Panc1 (cell line): ENCODE data around the gene MCCC1. TPM values are rescaled to one million over a fixed set of nuclear protein-coding genes. Genes with fewer than 3 reads are reported as not detected.

Experiments
- ATAC-seq: fragments of 200-7000 bp; cut with Tn5 transposase; 2 replicates; pipeline ENCODE4 v1.9.1; 2020; ENCODE audit warnings: mild to moderate bottlenecking, moderate library complexity
- BruUV-seq: library from RNA; stranded (reverse); fragments of 400-500 nt; replicated peaks from 2 replicates; lab custom pipeline; 2021; lab: Mats Ljungman, UMichigan
- CTCF ChIA-PET: fragments of 300-600 bp; sonication (Branson Sonifier 250); formaldehyde crosslinking; loops from one replicate; lab custom pipeline; 2022; ENCODE audit warnings: antibody characterized with exemption; lab: Charles Lee
- POLR2A ChIA-PET: fragments of 300-600 bp; sonication (Branson Sonifier 250); formaldehyde crosslinking; loops from one replicate; lab custom pipeline; 2022; ENCODE audit warnings: antibody characterized with exemption; lab: Charles Lee
- DNase-seq: peaks from one replicate; pipeline ENCODE4 v3.0.0-alpha.2; 2010; ENCODE audit warnings: low read depth, low spot score
- H3K27ac ChIP-seq: 2 replicates; pipeline ENCODE4 v1.5.1; 2011; ENCODE audit warnings: mild to moderate bottlenecking, low read length, inconsistent platforms
- H3K27me3 ChIP-seq: fragments of 200-500 bp; sonication (Bioruptor generic); 2 replicates; pipeline ENCODE4 v1.6.0; 2014; ENCODE audit warnings: low read length, inconsistent platforms; ENCODE audit not compliant: control insufficient read depth, insufficient read depth
- H3K36me3 ChIP-seq: fragments of 200-500 bp; sonication (Bioruptor generic); 2 replicates; pipeline ENCODE4 v1.5.1; 2014; ENCODE audit warnings: inconsistent platforms, mild to moderate bottlenecking, low read length, moderate library complexity; ENCODE audit not compliant: control insufficient read depth, insufficient read depth
- H3K4me1 ChIP-seq: 2 replicates; pipeline ENCODE4 v1.5.1; 2011; ENCODE audit warnings: inconsistent platforms, mild to moderate bottlenecking, low read length, moderate library complexity; ENCODE audit not compliant: control insufficient read depth, insufficient read depth
- H3K4me3 ChIP-seq, 2 experiments: 2 replicates each; pipeline ENCODE4 v1.5.1; 2011 to 2012; ENCODE audit warnings: low read depth in 2 of 2, low read length in 2 of 2, mild to moderate bottlenecking in 2 of 2, inconsistent platforms in 1 of 2, moderate library complexity in 1 of 2
- H3K9me3 ChIP-seq: fragments of 200-500 bp; sonication (Bioruptor generic); 2 replicates; pipeline ENCODE4 v1.5.1; 2014; ENCODE audit warnings: low read depth, mild to moderate bottlenecking, inconsistent platforms, low read length, moderate library complexity; ENCODE audit not compliant: control insufficient read depth, insufficient read depth
- POLR2AphosphoS5 ChIP-seq: IDR thresholded peaks from 2 replicates; pipeline ENCODE4 v1.6.1; 2012; ENCODE audit warnings: mild to moderate bottlenecking, low read depth, low read length, moderate library complexity
- SIN3A ChIP-seq: IDR thresholded peaks from 2 replicates; pipeline ENCODE4 v1.6.1; 2012; ENCODE audit warnings: low read depth, mild to moderate bottlenecking, low read length, moderate library complexity, borderline replicate concordance; ENCODE audit not compliant: insufficient read depth
- TCF7L2 ChIP-seq: IDR thresholded peaks from 2 replicates; pipeline ENCODE4 v1.6.1; 2011; ENCODE audit warnings: mild to moderate bottlenecking, low read depth, low read length, inconsistent platforms
- in situ Hi-C: cut with HindIII; loops from 2 replicates; pipeline ENCODE4 v1.10.0; 2016; ENCODE audit warnings: low sequenced_read_pairs, low pct_unique_long_range_greater_than_20kb
- intact Hi-C: fragments of 100-400 bp; cut with micrococcal nuclease; formaldehyde crosslinking; loops from one replicate; pipeline ENCODE4 v1.10.0; 2022; ENCODE audit not compliant: unreplicated experiment
- total RNA-seq: library from RNA; stranded (reverse); gene quantifications from one replicate; pipeline ENCODE4 v1.2.1, GENCODE V29; 2021; ENCODE audit not compliant: unreplicated experiment
- TF ChIP-seq, protein P1 (sequence below): fragments of 450-650 bp; IDR thresholded peaks from 2 replicates; pipeline ENCODE4 v1.5.1; 2017; ENCODE audit warnings: mild to moderate bottlenecking
- TF ChIP-seq, protein P2 (sequence below), 2 experiments: IDR thresholded peaks; 2 replicates each; pipeline ENCODE4 v1.6.1; 2011 to 2012; ENCODE audit warnings: low read depth in 2 of 2, control low read depth in 1 of 2, low read length in 1 of 2, mild to moderate bottlenecking in 1 of 2, moderate library complexity in 1 of 2; ENCODE audit not compliant: insufficient read depth in 1 of 2

The MCCC1 gene
- total RNA-seq, 1 experiment from 2014 or later: 24.2 TPM

DNA sequence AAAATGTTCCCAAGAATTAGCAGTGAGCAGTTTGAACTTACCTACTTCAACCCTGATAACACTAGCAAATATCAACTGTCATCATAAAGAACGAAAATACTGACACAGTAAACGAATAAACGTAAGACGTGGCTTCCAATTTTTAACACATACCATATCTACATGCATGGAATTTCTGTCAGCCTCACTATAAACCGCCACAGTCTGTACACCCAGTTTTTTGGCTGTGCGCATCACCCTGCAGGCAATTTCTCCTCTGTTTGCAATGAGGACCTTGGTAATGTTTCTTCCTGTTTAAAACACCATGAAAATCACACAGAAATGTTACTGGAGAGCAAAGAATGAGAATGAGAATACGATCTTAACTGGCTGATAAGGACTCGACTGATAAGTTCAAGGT is 7.0 kb downstream of the MCCC1 start:
- no peak for DNase-seq
- no peak for TF ChIP-seq POLR2AphosphoS5
- TF ChIP-seq, protein P1, sequence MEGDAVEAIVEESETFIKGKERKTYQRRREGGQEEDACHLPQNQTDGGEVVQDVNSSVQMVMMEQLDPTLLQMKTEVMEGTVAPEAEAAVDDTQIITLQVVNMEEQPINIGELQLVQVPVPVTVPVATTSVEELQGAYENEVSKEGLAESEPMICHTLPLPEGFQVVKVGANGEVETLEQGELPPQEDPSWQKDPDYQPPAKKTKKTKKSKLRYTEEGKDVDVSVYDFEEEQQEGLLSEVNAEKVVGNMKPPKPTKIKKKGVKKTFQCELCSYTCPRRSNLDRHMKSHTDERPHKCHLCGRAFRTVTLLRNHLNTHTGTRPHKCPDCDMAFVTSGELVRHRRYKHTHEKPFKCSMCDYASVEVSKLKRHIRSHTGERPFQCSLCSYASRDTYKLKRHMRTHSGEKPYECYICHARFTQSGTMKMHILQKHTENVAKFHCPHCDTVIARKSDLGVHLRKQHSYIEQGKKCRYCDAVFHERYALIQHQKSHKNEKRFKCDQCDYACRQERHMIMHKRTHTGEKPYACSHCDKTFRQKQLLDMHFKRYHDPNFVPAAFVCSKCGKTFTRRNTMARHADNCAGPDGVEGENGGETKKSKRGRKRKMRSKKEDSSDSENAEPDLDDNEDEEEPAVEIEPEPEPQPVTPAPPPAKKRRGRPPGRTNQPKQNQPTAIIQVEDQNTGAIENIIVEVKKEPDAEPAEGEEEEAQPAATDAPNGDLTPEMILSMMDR: no peak
- TF ChIP-seq SIN3A: no peak
- TF ChIP-seq, protein P2, sequence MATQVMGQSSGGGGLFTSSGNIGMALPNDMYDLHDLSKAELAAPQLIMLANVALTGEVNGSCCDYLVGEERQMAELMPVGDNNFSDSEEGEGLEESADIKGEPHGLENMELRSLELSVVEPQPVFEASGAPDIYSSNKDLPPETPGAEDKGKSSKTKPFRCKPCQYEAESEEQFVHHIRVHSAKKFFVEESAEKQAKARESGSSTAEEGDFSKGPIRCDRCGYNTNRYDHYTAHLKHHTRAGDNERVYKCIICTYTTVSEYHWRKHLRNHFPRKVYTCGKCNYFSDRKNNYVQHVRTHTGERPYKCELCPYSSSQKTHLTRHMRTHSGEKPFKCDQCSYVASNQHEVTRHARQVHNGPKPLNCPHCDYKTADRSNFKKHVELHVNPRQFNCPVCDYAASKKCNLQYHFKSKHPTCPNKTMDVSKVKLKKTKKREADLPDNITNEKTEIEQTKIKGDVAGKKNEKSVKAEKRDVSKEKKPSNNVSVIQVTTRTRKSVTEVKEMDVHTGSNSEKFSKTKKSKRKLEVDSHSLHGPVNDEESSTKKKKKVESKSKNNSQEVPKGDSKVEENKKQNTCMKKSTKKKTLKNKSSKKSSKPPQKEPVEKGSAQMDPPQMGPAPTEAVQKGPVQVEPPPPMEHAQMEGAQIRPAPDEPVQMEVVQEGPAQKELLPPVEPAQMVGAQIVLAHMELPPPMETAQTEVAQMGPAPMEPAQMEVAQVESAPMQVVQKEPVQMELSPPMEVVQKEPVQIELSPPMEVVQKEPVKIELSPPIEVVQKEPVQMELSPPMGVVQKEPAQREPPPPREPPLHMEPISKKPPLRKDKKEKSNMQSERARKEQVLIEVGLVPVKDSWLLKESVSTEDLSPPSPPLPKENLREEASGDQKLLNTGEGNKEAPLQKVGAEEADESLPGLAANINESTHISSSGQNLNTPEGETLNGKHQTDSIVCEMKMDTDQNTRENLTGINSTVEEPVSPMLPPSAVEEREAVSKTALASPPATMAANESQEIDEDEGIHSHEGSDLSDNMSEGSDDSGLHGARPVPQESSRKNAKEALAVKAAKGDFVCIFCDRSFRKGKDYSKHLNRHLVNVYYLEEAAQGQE (IDR thresholded peaks at IDR 0.05; ENCODE audit: insufficient read depth in 1 of 2, low read depth in 2 of 2, low read length in 1 of 2): no peak
- TF ChIP-seq TCF7L2: no peak
- H3K36me3 ChIP-seq: no peaks in the 10 kb centered on the region
- in situ Hi-C loops (no loop called here), intact Hi-C loops (no loop called here)
- H3K9me3 ChIP-seq: no peaks in the 10 kb centered on the region
- POLR2A ChIA-PET: no interaction called here
- H3K4me1 ChIP-seq: no peaks in the 10 kb centered on the region
- no peak overlapping the region for H3K27ac ChIP-seq
- ATAC-seq: no peak
- no peaks in the 10 kb centered on the region for H3K27me3 ChIP-seq
- no TSS peak for BruUV-seq
- H3K4me3 ChIP-seq: no peak overlapping the region
- CTCF ChIA-PET: no interaction called here

DNA sequence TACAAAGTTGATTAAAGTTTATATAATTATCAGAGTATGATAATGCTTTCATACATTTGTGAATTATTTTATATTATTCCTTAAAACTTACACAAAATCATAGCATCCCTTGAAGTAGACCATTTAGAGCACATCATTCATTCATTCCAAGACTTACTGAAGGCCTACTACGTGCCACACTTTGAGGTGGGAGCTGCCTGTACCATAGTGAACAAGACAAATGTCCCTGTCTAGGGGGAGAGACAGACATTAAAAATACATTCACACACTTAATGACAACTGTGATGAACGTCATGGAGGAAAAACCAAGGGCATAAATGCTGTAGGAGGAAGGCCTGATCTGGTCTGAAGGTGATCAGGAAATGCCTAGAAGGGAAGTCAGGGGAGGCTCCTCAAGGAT is 12.1 kb downstream of the MCCC1 start:
- ChIA-PET CTCF (no interaction called here), POLR2A (no interaction called here)
- intact Hi-C loops: no loop called here
- TF ChIP-seq, protein P1: no peak
- TF ChIP-seq SIN3A (no peak), TCF7L2 (no peak), POLR2AphosphoS5 (no peak)
- TF ChIP-seq, protein P2 (IDR thresholded peaks at IDR 0.05; ENCODE audit: insufficient read depth in 1 of 2, low read depth in 2 of 2, low read length in 1 of 2): no peak
- Histone ChIP-seq H3K9me3 (no peaks in the 10 kb centered on the region), H3K27ac (no peak overlapping the region), H3K4me3 (no peak overlapping the region), H3K4me1 (no peaks in the 10 kb centered on the region), H3K36me3 (peaks cover 4% of the 10 kb centered on the region), H3K27me3 (no peaks in the 10 kb centered on the region)
- in situ Hi-C loops: no loop called here
- ATAC-seq (no peak), DNase-seq (no peak)
- no TSS peak for BruUV-seq
